GM13977 (cell line): ENCODE measurements around the gene CXCL12.

Source experiments
- DNase-seq: peaks from one replicate; pipeline ENCODE4 v3.0.0; 2012; ENCODE audit warnings: low spot score
- in situ Hi-C: fragments of 300-500 bp; cut with MboI; formaldehyde crosslinking; loops from one replicate; pipeline ENCODE4 v1.12.0; 2022; ENCODE audit warnings: low sequenced_read_pairs, low pct_unique_long_range_greater_than_20kb, mixed read lengths, inconsistent platforms; ENCODE audit not compliant: unreplicated experiment
- TF ChIP-seq, protein P1 (sequence below): IDR thresholded peaks from 2 replicates; pipeline ENCODE4 v1.5.1; 2012; ENCODE audit warnings: mild to moderate bottlenecking, control low read depth; ENCODE audit not compliant: insufficient read depth; ENCODE audit errors: extremely low read depth, missing control alignments

CXCL12 gene

GRCh38 chr10:44378626-44379025 lies 6.3 kb downstream of the CXCL12 start:
- no peak for DNase-seq
- TF ChIP-seq, protein P1, sequence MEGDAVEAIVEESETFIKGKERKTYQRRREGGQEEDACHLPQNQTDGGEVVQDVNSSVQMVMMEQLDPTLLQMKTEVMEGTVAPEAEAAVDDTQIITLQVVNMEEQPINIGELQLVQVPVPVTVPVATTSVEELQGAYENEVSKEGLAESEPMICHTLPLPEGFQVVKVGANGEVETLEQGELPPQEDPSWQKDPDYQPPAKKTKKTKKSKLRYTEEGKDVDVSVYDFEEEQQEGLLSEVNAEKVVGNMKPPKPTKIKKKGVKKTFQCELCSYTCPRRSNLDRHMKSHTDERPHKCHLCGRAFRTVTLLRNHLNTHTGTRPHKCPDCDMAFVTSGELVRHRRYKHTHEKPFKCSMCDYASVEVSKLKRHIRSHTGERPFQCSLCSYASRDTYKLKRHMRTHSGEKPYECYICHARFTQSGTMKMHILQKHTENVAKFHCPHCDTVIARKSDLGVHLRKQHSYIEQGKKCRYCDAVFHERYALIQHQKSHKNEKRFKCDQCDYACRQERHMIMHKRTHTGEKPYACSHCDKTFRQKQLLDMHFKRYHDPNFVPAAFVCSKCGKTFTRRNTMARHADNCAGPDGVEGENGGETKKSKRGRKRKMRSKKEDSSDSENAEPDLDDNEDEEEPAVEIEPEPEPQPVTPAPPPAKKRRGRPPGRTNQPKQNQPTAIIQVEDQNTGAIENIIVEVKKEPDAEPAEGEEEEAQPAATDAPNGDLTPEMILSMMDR = no peak
- in situ Hi-C loops = loop anchor here (25.0 kb wide), 1 partner anchor 484 kb away; no protein-coding TSS in a partner anchor

GRCh38 chr10:44377651-44378310 lies 7.1 kb downstream of the CXCL12 start:
- in situ Hi-C loops = loop anchor here (25.0 kb wide), 1 partner anchor 485 kb away; no protein-coding TSS in a partner anchor
- TF ChIP-seq, protein P1 = no peak
- DNase-seq = no peak

DNA sequence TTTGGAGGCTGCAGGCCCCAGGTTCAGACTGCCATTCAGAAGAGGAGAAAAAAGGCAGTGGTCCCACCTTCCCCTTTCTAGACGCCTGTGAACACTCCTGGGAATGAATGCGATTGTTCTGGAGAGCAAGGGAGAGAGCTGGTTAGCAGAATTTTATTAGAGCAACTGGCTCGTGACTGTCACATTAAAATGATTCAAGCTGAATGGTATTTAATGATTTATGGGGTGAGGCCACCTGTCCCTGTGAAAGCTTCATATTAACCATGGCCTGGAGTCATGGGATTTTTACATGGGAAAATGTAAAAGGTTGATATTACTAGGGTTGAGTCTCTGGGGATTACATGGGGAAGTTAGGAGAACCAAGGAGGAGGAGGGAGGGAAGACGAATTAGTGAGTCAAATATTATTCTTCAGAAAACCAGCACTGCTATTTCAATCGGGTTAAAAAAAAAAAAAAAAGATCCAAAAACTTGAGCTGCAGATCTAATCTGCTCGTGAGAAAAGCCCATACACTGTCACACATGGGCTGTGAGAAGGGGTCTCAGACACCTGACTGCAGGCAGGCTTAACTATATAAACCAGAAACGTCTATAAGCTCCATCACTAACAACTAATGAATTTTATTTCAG lies 8.3 kb downstream of the CXCL12 start:
- DNase-seq = no peak
- in situ Hi-C loops = loop anchor here (25.0 kb wide), 1 partner anchor 486 kb away; no protein-coding TSS in a partner anchor
- TF ChIP-seq, protein P1 = no peak

GRCh38 chr10:44374155-44374554 lies 10.7 kb downstream of the CXCL12 start:
- TF ChIP-seq, protein P1 = no peak
- in situ Hi-C loops = no loop called here
- DNase-seq = no peak

GRCh38 chr10:44373341-44373995 lies 11.4 kb downstream of the CXCL12 start:
- DNase-seq = no peak
- in situ Hi-C loops = no loop called here
- TF ChIP-seq, protein P1 = no peak

DNA sequence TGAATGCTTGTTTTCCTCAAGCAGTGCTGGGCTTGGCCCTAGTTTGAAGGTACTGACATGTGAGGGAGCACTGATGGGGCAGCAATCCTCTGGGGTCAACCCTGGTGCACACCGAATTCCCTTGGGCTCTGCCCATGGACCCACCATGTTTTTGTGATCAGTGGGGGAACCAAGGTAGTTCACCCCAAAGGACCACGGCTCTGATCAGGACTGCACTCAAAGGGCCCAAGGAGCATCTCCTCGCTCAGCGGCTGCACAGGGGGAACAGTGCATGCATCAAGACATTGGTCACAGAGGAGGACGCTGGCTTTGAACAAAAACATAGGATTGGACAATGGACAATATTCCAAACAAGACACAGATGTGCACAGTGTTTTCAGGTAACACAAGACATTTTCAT lies 12.7 kb downstream of the CXCL12 start:
- TF ChIP-seq, protein P1 = no peak
- no peak for DNase-seq
- in situ Hi-C loops = no loop called here
